GM12873 (cell line): Measurements from ENCODE around the gene KCNJ6.

Experiments used
- TF ChIP-seq, protein P1 (sequence below): IDR thresholded peaks from 2 replicates; pipeline ENCODE4 v1.5.1; 2012; ENCODE audit warnings: low read depth, mild to moderate bottlenecking, moderate library complexity, low read length, control low read depth; ENCODE audit not compliant: insufficient read depth; ENCODE audit errors: missing control alignments

KCNJ6 gene

DNA sequence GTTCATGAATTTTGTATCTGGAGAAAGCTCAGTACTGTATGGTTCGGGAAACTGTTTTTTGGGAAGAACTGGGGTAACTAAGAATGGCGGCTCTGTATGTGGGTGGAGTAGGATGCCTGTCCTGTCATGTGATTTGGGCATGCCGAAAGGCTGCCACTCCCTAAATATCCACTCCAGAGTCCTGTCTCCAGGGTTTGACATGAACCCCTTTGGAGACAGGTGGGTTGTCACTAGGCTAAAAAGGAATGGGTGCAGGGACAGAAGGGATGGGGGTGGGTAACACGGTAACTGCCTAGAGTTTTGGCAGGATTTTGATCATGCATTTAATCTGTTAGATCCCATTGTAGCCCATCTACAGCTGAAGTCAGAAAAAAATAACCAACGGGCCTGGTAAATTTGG lies 150.1 kb downstream of the KCNJ6 start:
- TF ChIP-seq, protein P1, sequence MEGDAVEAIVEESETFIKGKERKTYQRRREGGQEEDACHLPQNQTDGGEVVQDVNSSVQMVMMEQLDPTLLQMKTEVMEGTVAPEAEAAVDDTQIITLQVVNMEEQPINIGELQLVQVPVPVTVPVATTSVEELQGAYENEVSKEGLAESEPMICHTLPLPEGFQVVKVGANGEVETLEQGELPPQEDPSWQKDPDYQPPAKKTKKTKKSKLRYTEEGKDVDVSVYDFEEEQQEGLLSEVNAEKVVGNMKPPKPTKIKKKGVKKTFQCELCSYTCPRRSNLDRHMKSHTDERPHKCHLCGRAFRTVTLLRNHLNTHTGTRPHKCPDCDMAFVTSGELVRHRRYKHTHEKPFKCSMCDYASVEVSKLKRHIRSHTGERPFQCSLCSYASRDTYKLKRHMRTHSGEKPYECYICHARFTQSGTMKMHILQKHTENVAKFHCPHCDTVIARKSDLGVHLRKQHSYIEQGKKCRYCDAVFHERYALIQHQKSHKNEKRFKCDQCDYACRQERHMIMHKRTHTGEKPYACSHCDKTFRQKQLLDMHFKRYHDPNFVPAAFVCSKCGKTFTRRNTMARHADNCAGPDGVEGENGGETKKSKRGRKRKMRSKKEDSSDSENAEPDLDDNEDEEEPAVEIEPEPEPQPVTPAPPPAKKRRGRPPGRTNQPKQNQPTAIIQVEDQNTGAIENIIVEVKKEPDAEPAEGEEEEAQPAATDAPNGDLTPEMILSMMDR, result no peak

DNA sequence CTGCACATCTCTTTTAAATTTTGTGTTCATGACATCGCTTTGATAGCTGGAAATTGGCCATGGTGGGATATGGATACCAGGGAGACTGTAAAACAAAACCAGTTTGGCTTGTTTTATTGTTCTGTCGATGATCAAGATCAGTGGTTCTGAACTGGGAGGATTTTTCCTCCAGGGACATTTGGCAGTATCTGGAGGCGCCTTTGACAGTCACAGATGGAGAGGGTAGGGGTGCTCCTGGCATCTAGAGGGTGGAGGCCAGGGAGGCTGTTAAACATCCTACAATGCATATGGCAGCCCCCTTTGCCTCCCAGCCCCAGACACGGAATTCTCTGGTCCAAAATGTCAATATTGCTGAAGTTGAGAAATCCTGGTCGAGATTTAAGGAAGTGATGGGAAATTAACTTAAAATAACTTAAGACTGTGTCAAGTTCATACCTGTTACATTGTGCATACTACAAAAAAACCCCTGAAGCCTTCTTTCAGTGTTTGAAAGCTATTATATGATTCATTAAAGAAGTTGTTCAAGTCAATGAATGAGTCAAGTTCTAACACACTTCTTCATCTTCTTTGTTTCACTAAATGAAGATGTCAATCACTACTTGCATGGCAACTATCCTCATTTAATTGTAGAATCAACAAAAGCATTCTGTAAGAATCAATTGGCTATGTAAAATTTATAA lies 150.9 kb downstream of the KCNJ6 start:
- TF ChIP-seq, protein P1, result no peak

DNA sequence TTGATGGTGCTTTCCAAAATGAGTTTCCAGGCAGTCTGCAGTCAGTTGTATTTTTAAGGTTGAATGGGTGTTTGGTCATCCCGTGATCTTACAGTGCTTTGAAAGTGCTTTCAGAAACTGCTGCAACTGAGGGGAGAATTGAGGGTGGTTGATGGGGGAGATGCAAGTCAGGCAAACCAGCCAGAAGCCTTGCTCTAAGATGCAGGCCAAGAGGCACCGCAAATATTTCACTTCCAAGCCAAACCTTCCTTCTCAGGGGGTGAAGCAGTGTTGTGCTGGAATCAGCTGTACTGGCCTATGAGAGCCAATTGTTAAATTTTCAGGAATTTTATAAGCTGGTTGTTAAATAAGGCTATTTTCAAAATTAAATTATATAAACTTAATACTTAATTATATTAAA lies 151.6 kb downstream of the KCNJ6 start:
- TF ChIP-seq, protein P1, result no peak

DNA sequence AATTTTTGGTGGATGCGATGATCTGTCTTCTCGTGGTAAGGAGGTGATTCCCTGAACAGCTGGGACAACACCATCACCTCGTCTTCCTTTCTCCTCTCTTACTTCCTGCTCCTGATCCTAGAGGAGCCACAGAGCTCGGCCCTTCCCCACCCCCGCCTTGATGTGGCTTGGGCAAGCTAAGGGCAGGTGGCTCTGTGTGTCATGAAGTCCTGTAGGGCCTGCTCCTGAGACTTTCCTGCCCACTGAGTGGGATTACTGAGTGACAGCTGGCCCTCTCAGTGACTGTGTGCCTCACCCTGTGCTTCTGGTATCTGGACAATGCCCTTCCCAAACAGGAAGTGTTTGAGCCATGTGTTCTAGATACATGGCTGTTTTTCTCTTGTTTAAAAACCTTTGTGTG lies 153.0 kb downstream of the KCNJ6 start:
- TF ChIP-seq, protein P1, result no peak

DNA sequence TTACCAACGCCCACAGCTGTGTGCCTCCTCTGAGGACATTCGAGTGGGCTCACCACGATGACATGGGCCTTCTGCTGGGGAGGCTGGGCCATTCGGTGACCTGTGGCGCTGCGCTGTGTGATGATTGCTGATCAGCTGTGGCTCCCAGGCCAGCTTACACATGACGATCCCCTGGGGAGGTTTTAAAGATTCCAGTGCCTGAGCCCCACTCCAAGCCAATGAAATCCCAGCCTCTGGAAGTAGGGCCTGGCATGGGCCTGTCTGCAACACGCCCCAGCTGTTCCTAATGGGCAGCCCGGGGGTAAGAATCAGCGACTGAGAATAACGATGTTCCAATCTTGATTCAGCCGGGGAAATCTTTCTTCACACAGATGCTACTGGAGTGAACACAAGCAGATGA lies 153.7 kb downstream of the KCNJ6 start:
- TF ChIP-seq, protein P1, result no peak

DNA sequence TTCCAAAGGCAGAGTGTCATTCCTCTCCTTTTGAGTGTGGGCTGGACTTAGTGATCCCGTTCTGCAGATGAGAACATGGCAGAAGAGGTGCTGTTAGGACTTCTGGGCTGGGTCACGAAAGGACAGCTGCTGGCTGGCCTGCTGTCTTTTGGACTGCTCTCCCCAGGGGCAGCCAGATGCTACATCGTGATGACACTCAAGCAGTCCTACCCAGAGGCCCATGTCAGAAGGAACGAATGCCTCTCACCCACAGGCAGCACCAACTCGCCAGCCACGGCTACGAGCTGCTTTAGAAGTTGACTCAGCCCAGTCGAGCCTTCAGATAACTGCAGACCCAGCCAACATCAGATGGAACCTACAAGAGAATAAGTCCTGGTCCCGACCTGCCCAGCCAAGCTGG lies 156.5 kb downstream of the KCNJ6 start:
- TF ChIP-seq, protein P1, result no peak

DNA sequence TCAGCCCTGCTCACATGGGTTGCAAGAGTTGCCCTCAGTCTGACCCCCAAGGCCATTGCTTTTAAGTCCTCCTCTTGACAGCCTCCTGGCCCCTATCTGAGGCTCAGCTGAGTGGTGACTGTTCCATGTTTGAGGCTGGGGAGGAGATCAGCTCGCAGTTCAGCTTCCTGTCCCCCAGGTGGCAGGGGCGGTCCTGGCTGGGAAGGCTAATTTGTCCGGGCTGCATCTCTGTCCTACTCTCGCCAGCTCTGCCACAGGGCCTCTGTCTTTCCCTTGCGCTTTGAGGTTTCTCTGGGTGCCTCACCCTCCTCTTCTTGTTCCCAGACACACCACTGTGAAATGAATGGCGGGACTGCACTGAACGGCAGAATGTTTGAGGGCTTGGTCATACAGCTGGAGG lies 157.3 kb downstream of the KCNJ6 start:
- TF ChIP-seq, protein P1, result peak; percentile 55
